ENCODE data around the gene GGA1. TPM values are rescaled to one million over a fixed set of nuclear protein-coding genes. Genes with fewer than 3 reads are reported as not detected.

The GGA1 gene
- total and polyA plus RNA-seq, 12 donors = 22.9 to 39.7 (median 26.7) TPM

GRCh38 chr22:37659897-37660708, 51.5 kb downstream of the GGA1 start:
- 82 to 86% methylated on average over 14 of the region's 14 CpGs for WGBS, 2 donors
- Histone ChIP-seq H3K36me3 (no peaks in the 10 kb centered on the region), H3K27ac (peak overlapping the region in 7 of 10 donors; percentile 53 to 80 (median 74)), H3K27me3 (no peaks in the 10 kb centered on the region), H3K4me1 (peaks cover 11 to 68% (median 44%) of the 10 kb centered on the region in 9 donors), H3K4me3 (peak overlapping the region in 6 of 10 donors; percentile 59 to 71 (median 61)), H3K9me3 (no peaks in the 10 kb centered on the region)
- ATAC-seq (no peak), DNase-seq (no peak)
- TF ChIP-seq CTCF (IDR thresholded peaks at IDR 0.05) = no peak
- intact Hi-C loops (cut with DNase I) = loop anchor here in 3 of 10 donors (2.0 kb wide), 2 partner anchors 15 to 17 kb away; partner anchors contain the start of gene LGALS1 (in 2 of the 3)

- no peaks in the 10 kb centered on the region for H3K27me3 ChIP-seq
- TF ChIP-seq CTCF (IDR thresholded peaks at IDR 0.05) = no peak
- DNase-seq (no peak), ATAC-seq (no peak)
- peaks cover 0 to 5% (median 2%) of the 10 kb centered on the region in 9 donors for H3K36me3 ChIP-seq
- H3K4me3 ChIP-seq = no peak overlapping the region
- whole genome bisulfite sequencing, 2 donors = 71 to 77% methylated on average over 2 of the region's 2 CpGs
- intact Hi-C loops (cut with DNase I) = no loop called here
- H3K4me1 ChIP-seq = peaks cover 11 to 68% (median 44%) of the 10 kb centered on the region in 9 donors
- peak overlapping the region in 8 of 10 donors; percentile 38 to 80 (median 73) for H3K27ac ChIP-seq
- no peaks in the 10 kb centered on the region for H3K9me3 ChIP-seq
Measured at GRCh38 chr22:37660709-37661045, 52.0 kb downstream of the GGA1 start.

- intact Hi-C loops (cut with DNase I) = no loop called here
- peak overlapping the region in 9 of 10 donors; percentile 48 to 80 (median 72) for H3K27ac ChIP-seq
- H3K27me3 ChIP-seq = no peaks in the 10 kb centered on the region
- 30 to 39% methylated on average over 12 of the region's 12 CpGs for WGBS, 2 donors
- ATAC-seq (peak in 5 of 8 donors; percentile 13 to 50 (median 29)), DNase-seq (no peak)
- no peak overlapping the region for H3K4me3 ChIP-seq
- peak in 8 of 9 donors; percentile 20 to 60 (median 47) for TF ChIP-seq CTCF (IDR thresholded peaks at IDR 0.05)
- H3K9me3 ChIP-seq = no peaks in the 10 kb centered on the region
- H3K4me1 ChIP-seq = peaks cover 11 to 62% (median 44%) of the 10 kb centered on the region in 9 donors
- peaks cover 0 to 11% (median 9%) of the 10 kb centered on the region in 9 donors for H3K36me3 ChIP-seq
Measured at GRCh38 chr22:37661160-37661924, 52.7 kb downstream of the GGA1 start.

- Histone ChIP-seq H3K4me3 (no peak overlapping the region), H3K27me3 (no peaks in the 10 kb centered on the region), H3K9me3 (no peaks in the 10 kb centered on the region), H3K4me1 (peaks cover 11 to 60% (median 42%) of the 10 kb centered on the region in 9 donors), H3K36me3 (peaks cover 0 to 18% (median 14%) of the 10 kb centered on the region in 9 donors), H3K27ac (peak overlapping the region in 8 of 10 donors; percentile 48 to 80 (median 73))
- WGBS, 2 donors = 71 to 85% methylated on average over 5 of the region's 5 CpGs
- no peak for DNase-seq
- intact Hi-C loops (cut with DNase I) = no loop called here
- no peak for TF ChIP-seq CTCF (IDR thresholded peaks at IDR 0.05)
- ATAC-seq = no peak
Measured at GRCh38 chr22:37662039-37662438, 53.4 kb downstream of the GGA1 start.
